ENCODE data around the gene RXRA.

RXRA gene

GRCh38 chr9:134403682-134404301, 77.5 kb downstream of the RXRA start:
- DNase-seq (ENCODE audit: low read depth) = no peak

- DNase-seq (ENCODE audit: low read depth) = no peak
These were observed 78.4 kb downstream of the RXRA start for GRCh38 chr9:134404376-134405358.

- DNase-seq (ENCODE audit: low read depth) = no peak
These were observed 79.3 kb downstream of the RXRA start for GRCh38 chr9:134405527-134405926.

- no peak for DNase-seq (ENCODE audit: low read depth)
These were observed 80.3 kb downstream of the RXRA start for GRCh38 chr9:134406366-134407120.

- DNase-seq (ENCODE audit: low read depth) = peak; percentile 69
These were observed 81.0 kb downstream of the RXRA start for GRCh38 chr9:134407121-134407779.

GRCh38 chr9:134408389-134408788, 82.1 kb downstream of the RXRA start:
- DNase-seq (ENCODE audit: low read depth) = no peak

- no peak for DNase-seq (ENCODE audit: low read depth)
These were observed 82.9 kb downstream of the RXRA start for GRCh38 chr9:134408939-134409737.

- DNase-seq (ENCODE audit: low read depth) = no peak
These were observed 84.0 kb downstream of the RXRA start for GRCh38 chr9:134410071-134410834.

- no peak for DNase-seq (ENCODE audit: low read depth)
These were observed 84.6 kb downstream of the RXRA start for GRCh38 chr9:134410835-134411217.

- DNase-seq (ENCODE audit: low read depth) = no peak
These were observed 85.4 kb downstream of the RXRA start for GRCh38 chr9:134411440-134412297.

GRCh38 chr9:134412298-134412711, 86.0 kb downstream of the RXRA start:
- DNase-seq (ENCODE audit: low read depth) = no peak

GRCh38 chr9:134413112-134413715, 87.0 kb downstream of the RXRA start:
- DNase-seq (ENCODE audit: low read depth) = no peak

- DNase-seq (ENCODE audit: low read depth) = no peak
These were observed 87.8 kb downstream of the RXRA start for GRCh38 chr9:134413890-134414623.

- DNase-seq (ENCODE audit: low read depth) = no peak
These were observed 88.7 kb downstream of the RXRA start for GRCh38 chr9:134414900-134415425.

GRCh38 chr9:134416385-134417015, 90.2 kb downstream of the RXRA start:
- DNase-seq (ENCODE audit: low read depth) = no peak

GRCh38 chr9:134418354-134418753, 92.1 kb downstream of the RXRA start:
- no peak for DNase-seq (ENCODE audit: low read depth)

GRCh38 chr9:134419000-134419683, 92.9 kb downstream of the RXRA start:
- DNase-seq (ENCODE audit: low read depth) = no peak
